ENCODE results near the gene TUBB4A.

Gene TUBB4A

DNA sequence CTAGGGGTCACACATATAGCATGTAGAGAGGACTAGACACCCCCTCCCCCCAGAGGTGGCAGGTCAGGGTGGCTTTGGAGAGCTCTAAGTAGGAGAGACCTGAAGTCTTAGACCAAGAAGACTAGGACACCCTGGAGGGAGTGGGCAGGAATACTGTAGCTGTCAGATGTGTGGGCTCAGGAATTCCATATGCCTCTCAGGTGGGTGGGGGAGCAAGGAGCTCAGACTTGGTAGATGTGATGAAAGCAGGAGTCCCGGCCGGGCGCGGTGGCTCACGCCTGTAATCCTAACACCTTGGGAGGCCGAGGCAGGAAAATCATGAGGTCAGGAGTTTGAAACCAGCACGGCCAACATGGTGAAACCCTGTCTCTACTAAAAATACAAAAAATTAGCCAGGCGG lies 36.4 kb downstream of the TUBB4A start:
- DNase-seq: no peak

DNA sequence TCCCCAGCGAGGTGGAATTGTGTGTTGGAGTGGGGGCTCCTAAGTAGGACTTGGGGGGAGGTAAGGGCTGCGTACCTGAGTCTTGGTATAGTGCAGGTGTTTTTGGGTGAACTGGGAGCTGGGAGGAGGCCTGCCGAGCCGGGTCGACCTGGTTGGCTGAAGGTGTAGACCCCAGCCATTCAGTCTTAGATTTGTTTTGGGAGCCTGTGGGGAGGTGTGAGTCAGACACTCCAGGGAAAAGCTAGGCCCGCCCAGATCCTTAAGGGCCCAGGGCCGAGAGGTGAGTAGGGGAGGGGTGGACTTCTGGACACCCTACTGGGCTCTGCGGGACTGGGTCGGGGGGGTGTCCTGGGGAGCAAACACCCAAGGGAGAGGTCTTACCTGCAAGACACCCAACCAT lies 37.1 kb downstream of the TUBB4A start:
- no peak for DNase-seq

DNA sequence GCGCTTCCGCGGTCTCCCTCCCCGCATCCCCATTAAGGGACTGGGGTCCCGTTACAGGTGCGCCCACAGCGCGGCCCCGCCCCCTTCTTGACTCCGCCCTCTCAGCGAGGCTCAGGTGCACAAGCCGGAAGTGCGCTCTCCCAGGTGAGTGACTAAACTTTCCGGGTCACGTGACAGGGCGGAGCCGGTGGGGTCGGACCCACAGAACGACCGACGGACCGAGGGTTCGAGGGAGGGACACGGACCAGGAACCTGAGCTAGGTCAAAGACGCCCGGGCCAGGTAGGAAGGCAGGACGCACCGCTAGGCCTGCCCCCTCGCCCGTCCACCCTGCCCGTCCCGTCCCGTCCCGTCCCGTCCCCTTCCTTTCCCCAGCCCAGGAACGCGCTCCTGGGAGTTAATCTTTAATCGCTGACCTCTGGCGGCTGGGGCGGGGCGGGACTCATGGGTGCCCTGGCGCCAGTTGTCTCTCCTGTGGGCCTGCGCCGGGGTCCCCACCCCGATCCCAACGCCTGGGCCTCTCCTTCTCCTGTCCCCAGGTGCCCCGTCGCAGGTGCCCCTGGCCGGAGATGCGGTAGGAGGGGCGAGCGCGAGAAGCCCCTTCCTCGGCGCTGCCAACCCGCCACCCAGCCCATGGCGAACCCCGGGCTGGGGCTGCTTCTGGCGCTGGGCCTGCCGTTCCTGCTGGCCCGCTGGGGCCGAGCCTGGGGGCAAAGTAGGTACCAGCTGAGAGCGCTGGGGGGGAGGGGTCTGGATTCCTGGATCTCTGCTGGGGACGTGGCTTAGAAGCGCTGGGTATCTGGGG lies 37.8 kb downstream of the TUBB4A start, which contains the start of gene CRB3:
Gene CRB3, plus strand, starts transcription at position 202 of the 804 bp plus-strand sequence. Its CDS starts 431 bp downstream, at position 633.
- peak; percentile 61 to 66 for DNase-seq

DNA sequence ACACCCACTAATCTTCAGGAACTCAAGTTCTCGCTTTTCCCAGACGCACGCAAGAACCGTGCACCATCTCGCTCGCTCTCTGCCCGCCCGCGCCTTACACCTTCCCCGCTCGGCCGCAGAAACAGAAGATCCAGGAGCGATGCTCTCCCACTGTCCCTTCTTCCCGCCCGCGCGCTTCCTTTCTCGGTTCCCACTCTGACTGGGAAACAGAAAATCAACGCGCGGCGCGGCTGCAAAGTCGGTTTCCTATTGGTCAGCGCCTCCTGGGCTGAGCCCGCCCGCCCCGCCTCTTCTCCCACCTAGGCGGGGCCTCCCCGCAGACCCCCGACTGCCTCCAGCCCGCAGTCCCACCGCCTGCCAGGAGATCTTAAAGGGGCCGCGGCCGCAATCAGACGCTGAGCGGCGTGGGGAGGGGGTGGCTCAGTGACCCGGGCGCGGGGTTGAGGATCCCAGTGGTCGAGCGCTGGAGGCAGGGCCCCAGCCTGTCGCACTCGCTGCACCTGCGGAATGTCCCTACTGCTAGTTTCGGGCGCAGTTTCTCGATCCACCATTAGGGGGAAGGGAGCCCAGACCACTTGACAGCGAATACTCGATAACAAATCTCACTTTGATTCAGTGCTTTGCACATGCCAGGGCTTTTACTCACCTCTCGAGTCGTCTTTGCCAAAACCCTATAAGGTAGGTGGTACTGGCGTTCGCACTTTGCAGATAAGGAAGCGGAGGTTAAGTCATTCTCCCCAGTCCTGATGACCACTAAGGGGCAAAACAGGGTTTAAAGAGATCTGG lies 41.8 kb downstream of the TUBB4A start:
- peak; percentile 95 to 97 for DNase-seq

DNA sequence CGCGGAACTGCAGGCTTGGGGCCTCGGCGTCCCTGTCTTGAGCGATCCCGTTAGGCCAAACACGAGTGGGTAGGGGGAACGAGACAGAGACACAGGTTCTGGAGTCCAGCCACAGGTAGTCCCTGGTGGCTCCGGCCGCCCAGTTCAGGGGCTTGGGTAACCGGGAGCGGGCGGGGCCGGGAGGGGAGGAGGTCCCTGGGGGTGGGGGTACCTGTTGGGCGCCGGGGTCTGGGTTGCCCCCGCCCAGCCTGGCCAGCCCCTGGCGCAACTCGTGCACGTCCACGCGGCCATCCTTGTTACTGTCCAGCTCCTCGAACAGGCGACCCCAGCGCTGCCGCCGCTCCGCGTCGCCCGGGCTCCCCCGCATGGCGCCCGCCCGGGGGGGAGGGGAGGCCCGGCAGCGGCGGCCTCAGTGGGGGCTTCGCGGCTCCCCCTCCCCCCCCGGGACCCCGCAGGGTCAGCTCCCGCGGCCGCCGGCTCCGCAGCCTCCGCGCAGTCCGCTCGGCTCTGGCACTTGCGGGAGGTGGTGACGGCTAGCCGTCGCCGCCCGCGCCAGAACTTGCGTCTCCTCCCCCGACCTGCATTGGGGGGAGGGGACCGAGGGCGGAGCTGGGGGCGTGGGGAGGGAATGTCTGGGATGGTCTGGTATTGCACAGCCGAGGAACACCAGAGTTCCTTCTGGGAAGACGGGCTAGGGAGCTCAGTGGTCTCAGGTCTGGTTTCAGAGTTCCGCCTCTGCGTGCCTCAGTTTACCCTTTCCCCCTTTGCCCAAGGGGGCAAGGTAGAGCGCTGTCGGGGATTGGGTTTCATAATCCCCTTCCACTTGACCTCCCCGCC lies 42.6 kb downstream of the TUBB4A start, which contains the start of gene SLC25A23:
Gene SLC25A23, minus strand, starts transcription at position 531 of the 837 bp plus-strand sequence. Its CDS starts 164 bp downstream, at position 367.
- DNase-seq: peak; percentile 60 to 65

DNA sequence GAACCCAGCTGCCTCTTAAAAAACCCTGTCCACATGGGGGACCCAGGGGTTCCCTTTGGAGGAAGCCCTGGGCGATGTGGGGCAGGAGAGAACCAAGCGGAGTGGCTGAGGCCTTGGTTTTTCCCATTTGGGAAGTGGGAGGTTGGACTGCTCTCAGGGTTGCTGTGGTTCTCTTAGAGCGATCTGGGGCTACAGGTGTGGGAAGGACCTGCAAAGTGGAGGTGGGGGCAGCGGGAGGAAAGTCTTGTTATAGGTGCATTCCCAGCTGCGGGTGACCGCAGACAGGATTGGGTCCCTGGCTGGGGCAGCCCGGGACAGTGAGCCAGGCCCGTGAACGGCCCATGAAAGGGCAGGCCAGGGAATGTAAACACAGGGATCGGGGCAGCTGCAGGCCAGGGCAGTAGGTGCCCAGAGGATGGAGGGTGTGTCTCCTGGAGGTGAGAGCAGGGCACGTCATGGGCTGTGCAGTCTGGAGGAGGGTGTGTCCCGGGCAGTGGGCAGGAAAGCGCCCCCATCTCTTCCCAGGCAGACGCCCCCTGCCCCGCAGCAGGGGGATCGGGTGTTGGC lies 43.3 kb downstream of the TUBB4A start:
- DNase-seq: no peak

DNA sequence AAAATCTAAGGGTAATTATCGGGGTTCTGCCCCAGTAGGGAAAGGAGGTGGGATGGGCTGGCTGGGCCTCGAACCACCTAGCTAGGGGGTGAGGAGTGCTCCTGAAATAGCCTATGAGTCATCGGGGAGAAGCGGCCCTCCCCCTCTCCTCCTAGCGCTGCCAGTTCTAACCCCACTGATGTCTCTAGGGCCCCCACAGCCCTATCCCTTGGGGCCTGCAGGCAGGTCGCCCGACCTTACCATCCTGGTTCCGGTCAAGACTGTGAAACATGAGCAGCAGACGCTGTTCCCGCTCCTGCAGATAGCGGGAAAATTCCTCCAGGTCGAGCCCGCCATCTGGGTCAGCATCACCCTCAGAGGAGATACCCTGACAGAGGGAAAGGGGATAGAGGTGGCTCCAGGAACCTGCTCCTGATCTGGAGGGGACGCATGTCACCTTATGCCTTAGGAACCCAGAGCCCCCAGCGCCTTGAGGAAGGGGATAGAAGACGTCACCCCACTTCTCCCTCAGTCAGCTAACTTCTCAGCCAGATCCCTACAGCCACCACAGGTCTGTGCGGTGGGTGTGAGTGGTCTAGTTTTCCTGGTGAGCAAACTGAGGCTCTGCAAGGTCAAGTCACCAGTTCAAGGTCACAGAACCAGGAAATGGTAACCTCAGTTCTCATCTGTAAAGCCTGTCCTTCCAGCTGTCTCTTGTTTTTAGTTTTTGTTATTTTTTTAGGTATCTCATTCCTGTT lies 44.0 kb downstream of the TUBB4A start:
- no peak for DNase-seq

DNA sequence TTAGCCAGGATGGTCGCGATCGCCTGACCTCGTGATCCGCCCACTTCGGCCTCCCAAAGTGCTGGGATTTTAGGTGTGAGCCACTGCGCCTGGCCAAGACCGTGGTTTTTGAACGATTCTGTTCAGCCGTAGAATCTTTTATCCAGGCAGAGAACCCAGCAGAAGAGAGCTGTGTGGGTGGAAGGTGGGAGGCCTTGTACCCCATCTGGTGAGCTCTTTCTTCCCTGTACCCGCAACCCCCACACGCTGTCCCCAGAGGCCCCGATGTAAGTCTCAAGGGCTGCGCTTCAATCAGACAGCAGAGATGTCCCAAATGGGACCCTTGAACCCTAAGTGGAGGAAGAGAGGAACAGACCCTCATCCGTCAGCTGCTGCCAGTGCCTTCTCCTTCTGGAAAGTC lies 46.2 kb downstream of the TUBB4A start:
- no peak for DNase-seq

DNA sequence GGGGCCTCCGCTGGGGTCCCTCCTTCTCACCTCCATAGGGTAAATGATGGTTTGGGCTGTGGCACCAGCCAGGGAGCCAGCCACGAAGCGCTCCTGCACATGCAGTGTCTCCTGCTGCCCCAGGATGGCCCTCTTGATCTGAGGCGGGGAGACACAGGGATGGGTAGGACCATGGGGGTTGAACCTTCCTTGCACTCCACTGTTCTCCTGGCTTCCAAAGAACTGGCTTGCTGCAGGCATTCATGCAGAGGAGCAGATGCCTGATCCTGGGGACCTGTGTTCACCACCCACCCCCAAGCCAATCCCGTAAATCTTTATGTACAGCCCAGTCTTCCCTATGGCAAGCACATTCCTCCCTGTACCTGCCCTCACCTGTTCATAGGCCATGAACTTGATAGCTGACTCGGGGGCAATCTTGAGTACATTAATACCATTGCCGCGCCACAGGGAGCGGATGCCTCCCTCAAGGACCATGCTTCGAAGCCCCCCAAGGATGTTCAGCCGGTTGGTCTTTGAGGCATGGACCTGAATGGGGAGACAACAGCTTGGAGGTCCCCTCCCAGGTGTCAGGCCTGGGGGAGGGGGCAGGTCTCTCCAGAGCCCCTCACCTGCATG lies 48.1 kb downstream of the TUBB4A start:
- DNase-seq: no peak

DNA sequence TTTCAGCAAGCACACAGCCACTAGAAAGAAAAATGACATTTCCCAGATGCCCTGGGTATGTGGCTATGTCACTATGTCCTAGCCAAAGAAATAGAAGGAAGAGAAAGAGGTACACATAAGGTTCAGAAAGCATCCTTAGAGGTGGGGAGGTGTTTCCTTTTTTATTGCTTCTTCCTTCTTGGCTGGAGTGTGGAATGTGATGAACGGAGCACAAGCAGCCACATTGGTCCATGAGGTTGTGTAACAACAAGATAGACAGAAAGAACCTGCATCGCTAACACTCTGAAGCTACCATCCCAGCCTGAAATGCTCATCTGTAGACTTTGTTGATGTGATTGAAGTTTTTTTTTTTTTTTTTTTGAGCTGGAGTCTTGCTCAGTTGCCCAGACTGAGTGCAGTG lies 49.2 kb downstream of the TUBB4A start:
- no peak for DNase-seq

DNA sequence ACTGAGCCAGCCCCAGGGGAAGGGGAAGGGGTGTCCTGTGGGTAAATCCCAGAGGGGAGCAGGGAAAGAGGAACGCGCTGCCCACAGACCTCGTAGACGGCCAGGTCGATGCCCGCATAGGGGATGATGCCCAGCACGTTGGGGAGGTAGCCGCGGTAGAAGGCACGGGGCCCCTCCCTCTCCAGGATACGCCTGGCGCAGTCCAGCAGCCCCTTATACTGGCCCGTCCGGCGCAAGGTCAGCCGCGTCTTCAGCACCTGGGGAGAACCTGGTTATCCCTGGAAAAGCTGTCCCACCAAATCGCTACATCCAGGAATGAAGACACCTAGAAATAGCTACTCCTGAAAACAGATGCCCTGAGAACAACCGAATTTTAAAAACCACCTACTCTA lies 49.9 kb downstream of the TUBB4A start:
- DNase-seq: no peak

DNA sequence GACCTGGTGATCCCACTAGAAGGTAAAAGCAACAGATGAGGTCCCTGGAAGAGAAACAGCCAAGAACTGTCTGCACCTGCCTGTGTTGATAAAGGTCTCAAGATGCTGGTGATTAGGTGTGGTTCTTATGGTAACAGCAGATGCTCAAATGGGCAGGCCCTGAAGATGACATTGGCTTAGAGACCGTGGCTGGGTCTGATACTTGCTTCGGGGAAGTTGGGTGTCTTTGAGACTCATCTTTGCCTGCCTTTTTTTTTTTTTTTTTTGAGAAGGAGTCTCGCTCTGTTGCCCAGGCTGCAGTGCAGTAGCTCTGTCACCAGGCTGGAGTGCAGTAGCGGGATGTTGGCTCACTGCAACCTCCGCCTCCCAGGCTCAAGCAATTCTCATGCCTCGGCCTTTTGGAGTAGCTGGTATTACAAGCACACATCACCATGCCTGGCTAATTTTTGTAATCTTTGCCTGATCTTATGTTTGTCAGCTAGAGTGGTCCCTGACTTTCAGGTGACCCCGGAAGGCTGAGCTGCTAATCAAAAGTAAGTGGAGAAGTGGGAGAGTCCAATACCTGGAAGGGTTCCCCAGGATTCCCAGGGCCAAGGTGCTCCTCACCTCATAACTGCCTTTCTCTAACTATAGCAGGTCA lies 50.4 kb downstream of the TUBB4A start:
- no peak for DNase-seq

DNA sequence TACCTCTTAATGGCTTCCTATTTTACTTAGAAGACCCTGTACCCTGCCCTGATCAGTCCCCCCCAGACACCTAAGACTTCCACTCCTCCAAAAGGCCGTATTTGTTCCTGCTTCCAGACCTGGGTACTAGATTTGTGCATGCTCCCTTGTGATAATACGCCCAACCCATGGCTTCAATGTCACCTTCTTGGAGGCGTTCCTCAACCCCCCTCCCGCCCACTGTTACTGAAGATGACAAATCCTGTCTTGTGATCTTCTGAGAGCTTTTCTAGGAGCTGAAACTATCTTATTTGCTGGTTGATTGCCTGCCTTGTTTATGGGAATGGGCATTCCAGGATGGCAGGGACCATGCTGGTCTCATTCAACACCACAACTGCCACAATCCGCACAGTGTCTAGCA lies 51.9 kb downstream of the TUBB4A start:
- no peak for DNase-seq

DNA sequence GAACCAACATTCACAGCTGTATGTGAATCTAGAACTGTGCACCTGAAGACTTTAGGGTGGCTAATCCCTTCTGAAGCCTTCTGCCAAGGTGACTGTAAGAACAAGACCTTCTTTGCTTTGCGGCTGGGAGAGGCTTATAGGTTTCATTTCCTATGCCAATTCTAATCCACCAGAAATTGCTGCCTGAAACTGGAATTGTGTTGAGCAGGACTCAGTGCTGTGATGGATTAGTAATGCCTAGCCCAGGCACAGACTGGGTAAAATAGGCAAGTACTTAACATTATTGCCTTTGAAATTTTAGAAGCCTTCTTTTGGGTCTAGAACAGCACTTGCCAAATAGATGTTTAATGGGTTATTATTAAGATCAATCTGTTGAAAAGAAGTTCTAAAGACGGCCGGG lies 54.1 kb downstream of the TUBB4A start:
- DNase-seq: no peak

DNA sequence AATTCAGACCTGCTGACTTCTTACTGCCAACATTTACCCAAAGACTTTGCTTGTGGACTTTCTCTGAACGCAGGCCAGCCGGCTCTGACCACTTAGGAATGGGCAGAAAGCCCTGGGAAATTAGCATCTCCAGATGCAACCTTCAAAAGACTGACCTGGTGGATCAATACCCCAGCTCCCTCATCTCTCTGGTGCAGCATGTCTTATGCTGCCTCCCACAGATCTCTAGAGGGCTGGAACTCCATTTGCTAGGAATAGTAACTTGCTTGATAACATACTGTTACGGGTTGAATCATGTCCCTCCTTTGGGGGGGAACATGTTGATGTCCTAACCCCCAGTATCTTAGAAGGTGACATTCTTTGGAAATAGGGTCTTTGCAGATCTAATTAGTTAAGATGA lies 55.7 kb downstream of the TUBB4A start:
- DNase-seq: no peak
